GM12878 (cell line): ENCODE data around the gene NPAS3. TPM values are rescaled to one million over a fixed set of nuclear protein-coding genes. Genes with fewer than 3 reads are reported as not detected.

Source experiments
- ATAC-seq: fragments of 200-7000 bp; cut with Tn5 transposase; 3 replicates; pipeline ENCODE4 v1.9.1; 2020; ENCODE audit warnings: mild to moderate bottlenecking, moderate library complexity
- BruUV-seq: library from RNA; stranded (reverse); fragments of 400-500 nt; replicated peaks from 2 replicates; lab custom pipeline; 2021; lab: Mats Ljungman, UMichigan
- CTCF ChIA-PET: fragments of 300-600 bp; sonication (Branson Sonifier 250); formaldehyde crosslinking; extraction: SDS; loops from one replicate; lab custom pipeline; 2021; ENCODE audit warnings: inconsistent platforms; lab: Yijun Ruan, JAX
- POLR2A ChIA-PET: fragments of 350-600 bp; formaldehyde crosslinking; extraction: SDS; loops from one replicate; lab custom pipeline; 2021; ENCODE audit warnings: inconsistent platforms; lab: Charles Lee
- RAD21 ChIA-PET: fragments of 300-600 bp; sonication (Branson Sonifier 250); formaldehyde crosslinking; loops from one replicate; lab custom pipeline; 2023; ENCODE audit warnings: antibody characterized with exemption; ENCODE audit not compliant: unreplicated experiment; lab: Charles Lee
- SMC1A ChIA-PET: fragments of 300-600 bp; sonication (Branson Sonifier 250); formaldehyde crosslinking; loops from one replicate; lab custom pipeline; 2023; ENCODE audit not compliant: unreplicated experiment, uncharacterized antibody; lab: Charles Lee
- DNase-seq: peaks from one replicate; pipeline ENCODE4 v3.0.0-alpha.2; 2011; ENCODE audit warnings: low read depth, low spot score
- FAIRE-seq: peaks from 3 replicates; lab custom pipeline; 2011; peaks lifted over from hg19 to GRCh38; lab: Jason Lieb, UNC
- H2AFZ ChIP-seq: 2 replicates; pipeline ENCODE4 v1.6.0; 2011; ENCODE audit warnings: low read depth, low read length, control low read depth; ENCODE audit not compliant: control insufficient read depth
- H3K27ac ChIP-seq: 2 replicates; pipeline ENCODE4 v1.5.1; 2011; ENCODE audit warnings: control low read depth; ENCODE audit not compliant: control insufficient read depth, insufficient read depth
- H3K27me3 ChIP-seq, 2 experiments: replicated peaks in 1 of 2; 2 replicates each; pipeline versions ENCODE4 v1.6.0 to v1.6.1; 2011; ENCODE audit warnings: low read length in 1 of 2; ENCODE audit not compliant: control insufficient read depth in 2 of 2, insufficient read depth in 2 of 2
- H3K36me3 ChIP-seq, 2 experiments: 2 replicates each; pipeline ENCODE4 v1.5.1; 2011; ENCODE audit warnings: low read length in 1 of 2; ENCODE audit not compliant: control insufficient read depth in 2 of 2, insufficient read depth in 2 of 2
- H3K4me1 ChIP-seq: 2 replicates; pipeline ENCODE4 v1.6.1; 2011; ENCODE audit warnings: mild to moderate bottlenecking, low read length, moderate library complexity, mixed read lengths; ENCODE audit not compliant: control insufficient read depth, insufficient read depth
- H3K4me2 ChIP-seq: 2 replicates; pipeline ENCODE4 v1.6.0; 2011; ENCODE audit warnings: control low read depth; ENCODE audit not compliant: control insufficient read depth, insufficient read depth
- H3K4me3 ChIP-seq: fragments of 200-600 bp; sonication (generic); 2 replicates; pipeline ENCODE4 v1.5.1; 2016
- H3K79me2 ChIP-seq: 2 replicates; pipeline ENCODE4 v1.6.0; 2011; ENCODE audit warnings: low read length; ENCODE audit not compliant: control insufficient read depth, insufficient read depth
- H3K9ac ChIP-seq: 2 replicates; pipeline ENCODE4 v1.8.0; 2011; ENCODE audit warnings: low read length, control low read depth, mixed read lengths; ENCODE audit not compliant: control insufficient read depth, insufficient read depth
- H3K9me3 ChIP-seq: replicated peaks from 3 replicates; pipeline ENCODE4 v1.5.1; 2011; ENCODE audit warnings: mild to moderate bottlenecking, low read length; ENCODE audit not compliant: control insufficient read depth, insufficient read depth
- H4K20me1 ChIP-seq: 2 replicates; pipeline ENCODE4 v1.6.0; 2011; ENCODE audit not compliant: control insufficient read depth, insufficient read depth
- BHLHE40 ChIP-seq, 2 experiments: fragments of 450-650 bp in 1 of 2; IDR thresholded peaks; 2 replicates each; pipeline ENCODE4 v1.6.1; 2011 to 2017; ENCODE audit warnings: low read depth in 2 of 2, borderline replicate concordance in 1 of 2, improper control_type of control experiment in 1 of 2, low read length in 1 of 2, mild to moderate bottlenecking in 1 of 2
- BRCA1 ChIP-seq: IDR thresholded peaks from 2 replicates; pipeline ENCODE4 v1.6.1; 2011; ENCODE audit warnings: low read depth, low read length, improper control_type of control experiment
- ETV6 ChIP-seq, 2 experiments: fragments of 450-650 bp in 1 of 2; IDR thresholded peaks in 1 of 2; conservative IDR thresholded peaks in 1 of 2; 2 replicates each; pipeline ENCODE4 v1.6.1; 2014; ENCODE audit warnings: antibody characterized with exemption in 1 of 2, borderline replicate concordance in 1 of 2, low read depth in 1 of 2, mild to moderate bottlenecking in 1 of 2, moderate library complexity in 1 of 2
- FOXK2 ChIP-seq: fragments of 450-650 bp; IDR thresholded peaks from 2 replicates; pipeline ENCODE4 v1.6.1; 2017; ENCODE audit warnings: mild to moderate bottlenecking, moderate library complexity
- HCFC1 ChIP-seq: fragments of 150-350 bp; IDR thresholded peaks from 2 replicates; pipeline ENCODE4 v1.6.1; 2014; ENCODE audit warnings: low read length
- NFXL1 ChIP-seq: fragments of 450-650 bp; IDR thresholded peaks from 2 replicates; pipeline ENCODE4 v1.6.1; 2017; ENCODE audit warnings: antibody characterized with exemption, mild to moderate bottlenecking, borderline replicate concordance
- POLR2AphosphoS5 ChIP-seq: IDR thresholded peaks from 2 replicates; pipeline ENCODE4 v1.6.1; 2011; ENCODE audit warnings: mild to moderate bottlenecking, low read length, inconsistent platforms
- RB1 ChIP-seq: fragments of 450-650 bp; formaldehyde crosslinking; IDR thresholded peaks from 2 replicates; pipeline ENCODE4 v1.6.1; 2017; ENCODE audit warnings: mild to moderate bottlenecking, borderline replicate concordance
- SMAD1 ChIP-seq: fragments of 450-650 bp; IDR thresholded peaks from 2 replicates; pipeline ENCODE4 v1.6.1; 2018; ENCODE audit warnings: mild to moderate bottlenecking, low read depth; ENCODE audit not compliant: partially characterized antibody
- WGBS: methylation state at CpG from one replicate; pipeline ENCODE4 v1.1.6; 2016; ENCODE audit warnings: low lambda C conversion rate; ENCODE audit not compliant: insufficient replicate concordance, insufficient coverage; ENCODE audit errors: missing lambda C conversion rate; 5-methylcytosine and 5-hydroxymethylcytosine counted together
- in situ Hi-C: fragments of 300-500 bp; cut with MboI; formaldehyde crosslinking; loops from 9 replicates; pipeline ENCODE4 v1.14.3; 2018; ENCODE audit warnings: mixed read lengths
- intact Hi-C: fragments of 100-400 bp; cut with micrococcal nuclease; formaldehyde crosslinking; loops from one replicate; pipeline ENCODE4 v1.14.2; 2022; ENCODE audit not compliant: unreplicated experiment
- polyA plus RNA-seq, 11 experiments: library from polyadenylated mRNA; depleted of rRNA in 4 of 11; unstranded in 6 of 11; stranded (reverse) in 5 of 11; fragments of >200 nt; fragmentation: Nextera tagmentation in 4 of 11; fragmentation: Illumina TruSeq in 1 of 11; extraction: Ambion mirVana in 4 of 11; extraction: Trizol in 1 of 11; gene quantifications; 1 replicate in 1 of 11; 2 replicates in 10 of 11; pipeline versions ENCODE4 v1.2.1 to v1.2.3, GENCODE V29; 2011 to 2016; ENCODE audit warnings: inconsistent platforms in 2 of 11, missing spikeins in 2 of 11, low read depth in 1 of 11
- total RNA-seq, 4 experiments: library from RNA; depleted of rRNA in 3 of 4; stranded (reverse); fragments of >200 nt in 3 of 4; fragmentation: Illumina TruSeq in 1 of 4; extraction: Trizol in 1 of 4; gene quantifications; 2 replicates each; pipeline versions ENCODE4 v1.2.1 to v1.2.3, GENCODE V29; 2013 to 2021
- TF ChIP-seq, protein P1 (sequence below): fragments of 450-650 bp; formaldehyde crosslinking; IDR thresholded peaks from 2 replicates; pipeline ENCODE4 v1.5.0; 2022; ENCODE audit warnings: mild to moderate bottlenecking, missing genetic modification characterization

NPAS3 gene
- total and polyA plus RNA-seq, 10 of the 15 experiments (the other 5 are each of a cell fraction or from before 2014, with no cell fraction given) = under 0.01 to 2.7 (median 0.03) TPM; not detected in 6

GRCh38 chr14:33254861-33255395 lies 316.2 kb downstream of the NPAS3 start:
- Histone ChIP-seq H3K4me1 (no peaks in the 10 kb centered on the region), H3K9me3 (no peaks in the 10 kb centered on the region), H2AFZ (no peak overlapping the region), H3K4me2 (no peak overlapping the region), H3K79me2 (no peaks in the 10 kb centered on the region), H3K27ac (no peak overlapping the region), H3K9ac (no peak overlapping the region), H3K27me3 (no peaks in the 10 kb centered on the region), H3K36me3 (no peaks in the 10 kb centered on the region), H3K4me3 (no peak overlapping the region), H4K20me1 (no peaks in the 10 kb centered on the region)
- in situ Hi-C loops = no loop called here
- BruUV-seq = no TSS peak
- RAD21 ChIA-PET = no interaction called here
- no peak for DNase-seq
- no peak for TF ChIP-seq SMAD1
- no peak for TF ChIP-seq BHLHE40 (IDR thresholded peaks at IDR 0.05; ENCODE audit: borderline replicate concordance in 1 of 2, low read depth in 2 of 2, low read length in 1 of 2)
- SMC1A ChIA-PET = interaction anchor here (0.7 to 1.0 kb wide), 2 partner anchors 82 to 105 kb away, joined by 3 to 4 read pairs; no protein-coding TSS in a partner anchor
- POLR2A ChIA-PET = no interaction called here
- intact Hi-C loops = no loop called here
- FAIRE-seq = no peak
- ATAC-seq = no peak
- WGBS = 0% methylated on average over 1 of the region's 1 CpG
- CTCF ChIA-PET = no interaction called here

DNA sequence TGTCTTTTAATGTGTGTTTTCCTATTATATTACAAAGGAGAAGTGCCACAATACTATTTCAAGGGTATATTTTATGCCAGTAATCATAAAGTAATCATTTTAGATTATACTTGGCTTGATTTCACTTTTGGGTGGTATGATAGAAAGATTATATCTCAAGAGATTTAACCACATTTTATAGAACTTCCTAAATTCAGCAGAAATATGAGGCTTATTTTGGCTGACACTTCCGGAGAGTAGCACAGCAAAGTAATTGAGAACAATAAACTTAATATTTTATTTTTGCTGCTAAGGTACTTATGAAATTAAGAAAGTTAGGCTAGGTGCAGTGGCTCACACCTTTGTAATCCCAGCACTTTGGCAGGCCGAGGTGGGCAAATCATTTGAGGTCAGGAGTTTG lies 319.1 kb downstream of the NPAS3 start:
- Histone ChIP-seq H3K27ac (no peak overlapping the region), H2AFZ (no peak overlapping the region), H4K20me1 (no peaks in the 10 kb centered on the region), H3K4me3 (no peak overlapping the region), H3K9ac (no peak overlapping the region), H3K79me2 (no peaks in the 10 kb centered on the region), H3K4me1 (no peaks in the 10 kb centered on the region), H3K36me3 (no peaks in the 10 kb centered on the region), H3K4me2 (no peak overlapping the region), H3K9me3 (no peaks in the 10 kb centered on the region), H3K27me3 (no peaks in the 10 kb centered on the region)
- FAIRE-seq (no peak), DNase-seq (no peak), ATAC-seq (no peak)
- ChIA-PET CTCF (no interaction called here), POLR2A (no interaction called here), RAD21 (no interaction called here), SMC1A (interaction anchor here (1.1 to 1.5 kb wide), 3 partner anchors 10 to 81 kb away, joined by 3 to 4 read pairs (median 3); no protein-coding TSS in a partner anchor)
- no peak for TF ChIP-seq POLR2AphosphoS5
- no peak for TF ChIP-seq HCFC1
- TF ChIP-seq BRCA1 = no peak
- TF ChIP-seq, protein P1, sequence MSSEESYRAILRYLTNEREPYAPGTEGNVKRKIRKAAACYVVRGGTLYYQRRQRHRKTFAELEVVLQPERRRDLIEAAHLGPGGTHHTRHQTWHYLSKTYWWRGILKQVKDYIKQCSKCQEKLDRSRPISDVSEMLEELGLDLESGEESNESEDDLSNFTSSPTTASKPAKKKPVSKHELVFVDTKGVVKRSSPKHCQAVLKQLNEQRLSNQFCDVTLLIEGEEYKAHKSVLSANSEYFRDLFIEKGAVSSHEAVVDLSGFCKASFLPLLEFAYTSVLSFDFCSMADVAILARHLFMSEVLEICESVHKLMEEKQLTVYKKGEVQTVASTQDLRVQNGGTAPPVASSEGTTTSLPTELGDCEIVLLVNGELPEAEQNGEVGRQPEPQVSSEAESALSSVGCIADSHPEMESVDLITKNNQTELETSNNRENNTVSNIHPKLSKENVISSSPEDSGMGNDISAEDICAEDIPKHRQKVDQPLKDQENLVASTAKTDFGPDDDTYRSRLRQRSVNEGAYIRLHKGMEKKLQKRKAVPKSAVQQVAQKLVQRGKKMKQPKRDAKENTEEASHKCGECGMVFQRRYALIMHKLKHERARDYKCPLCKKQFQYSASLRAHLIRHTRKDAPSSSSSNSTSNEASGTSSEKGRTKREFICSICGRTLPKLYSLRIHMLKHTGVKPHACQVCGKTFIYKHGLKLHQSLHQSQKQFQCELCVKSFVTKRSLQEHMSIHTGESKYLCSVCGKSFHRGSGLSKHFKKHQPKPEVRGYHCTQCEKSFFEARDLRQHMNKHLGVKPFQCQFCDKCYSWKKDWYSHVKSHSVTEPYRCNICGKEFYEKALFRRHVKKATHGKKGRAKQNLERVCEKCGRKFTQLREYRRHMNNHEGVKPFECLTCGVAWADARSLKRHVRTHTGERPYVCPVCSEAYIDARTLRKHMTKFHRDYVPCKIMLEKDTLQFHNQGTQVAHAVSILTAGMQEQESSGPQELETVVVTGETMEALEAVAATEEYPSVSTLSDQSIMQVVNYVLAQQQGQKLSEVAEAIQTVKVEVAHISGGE (CRISPR knock-in tag) = no peak
- no peak for TF ChIP-seq ETV6 (conservative IDR thresholded peaks at IDR 0.05 in 1 of 2, IDR thresholded peaks at IDR 0.05 in 1 of 2; ENCODE audit: borderline replicate concordance in 1 of 2, low read depth in 1 of 2)
- TF ChIP-seq NFXL1 = no peak
- TF ChIP-seq FOXK2 = no peak
- TF ChIP-seq RB1 = no peak
- in situ Hi-C loops (no loop called here), intact Hi-C loops (no loop called here)
- no TSS peak for BruUV-seq
- WGBS = 6% methylated on average over 2 of the region's 2 CpGs
